DMS114 treated with DMSO at 0.1 percent for 48 hours (cell line): Measurements from ENCODE around the gene NXPE1.
"Not testable (repeated sequence)": the region's sequence is repeated elsewhere in the genome, so short reads cannot be mapped to it uniquely, and the experiment has no call there.

Source experiments
- DNase-seq: peaks from one replicate; lab custom pipeline; 2025; ENCODE audit not compliant: unreplicated experiment; lab: John Stamatoyannopoulos, UW

The NXPE1 gene

GRCh38 chr11:114559425-114560310 lies at the start of gene NXPE1:
Gene NXPE1, minus strand, starts transcription at chr11:114559881. Its CDS starts 8,680 bp downstream, at chr11:114551201.
- DNase-seq = no peak

- no peak for DNase-seq
Measured at GRCh38 chr11:114609429-114609828, 49.7 kb upstream of the NXPE1 start.

GRCh38 chr11:114608605-114609004 lies 48.9 kb upstream of the NXPE1 start:
- not testable (repeated sequence) for DNase-seq

- no peak for DNase-seq
Measured at GRCh38 chr11:114607753-114608459, 48.2 kb upstream of the NXPE1 start.

GRCh38 chr11:114606802-114607075 lies 47.1 kb upstream of the NXPE1 start:
- not testable (repeated sequence) for DNase-seq

- DNase-seq = no peak
Measured at GRCh38 chr11:114606003-114606801, 46.5 kb upstream of the NXPE1 start.

- no peak for DNase-seq
Measured at GRCh38 chr11:114605370-114605769, 45.7 kb upstream of the NXPE1 start.

GRCh38 chr11:114604886-114605285 lies 45.2 kb upstream of the NXPE1 start:
- DNase-seq = no peak

GRCh38 chr11:114604179-114604813 lies 44.6 kb upstream of the NXPE1 start:
- no peak for DNase-seq

- not testable (repeated sequence) for DNase-seq
Measured at GRCh38 chr11:114603151-114603550, 43.5 kb upstream of the NXPE1 start.

GRCh38 chr11:114598461-114598860 lies 38.8 kb upstream of the NXPE1 start:
- no peak for DNase-seq

GRCh38 chr11:114596175-114596919 lies 36.7 kb upstream of the NXPE1 start:
- no peak for DNase-seq

- no peak for DNase-seq
Measured at GRCh38 chr11:114595571-114595970, 35.9 kb upstream of the NXPE1 start, which contains the start of gene NXPE4. Gene NXPE4, minus strand, starts transcription at chr11:114595786. Its CDS starts 1,027 bp downstream, at chr11:114594759.

- DNase-seq = no peak
Measured at GRCh38 chr11:114594703-114595102, 35.0 kb upstream of the NXPE1 start.

GRCh38 chr11:114587398-114587953 lies 27.8 kb upstream of the NXPE1 start:
- DNase-seq = no peak

- DNase-seq = no peak
Measured at GRCh38 chr11:114586797-114587196, 27.1 kb upstream of the NXPE1 start.

GRCh38 chr11:114571712-114572111 lies 12.0 kb upstream of the NXPE1 start:
- no peak for DNase-seq

GRCh38 chr11:114569801-114570200 lies 10.1 kb upstream of the NXPE1 start:
- DNase-seq = no peak

GRCh38 chr11:114566276-114566675 lies 6.6 kb upstream of the NXPE1 start:
- no peak for DNase-seq

- no peak for DNase-seq
Measured at GRCh38 chr11:114564831-114565230, 5.2 kb upstream of the NXPE1 start.
